NCI-H748 treated with DMSO at 0.1 percent for 48 hours (cell line): Measurements from ENCODE around the gene GJA4.
"Not testable (repeated sequence)": the region's sequence is repeated elsewhere in the genome, so short reads cannot be mapped to it uniquely, and the experiment has no call there.

ENCODE experiments used
- DNase-seq: peaks from one replicate; lab custom pipeline; 2025; lab: John Stamatoyannopoulos, UW

GJA4 gene

DNA sequence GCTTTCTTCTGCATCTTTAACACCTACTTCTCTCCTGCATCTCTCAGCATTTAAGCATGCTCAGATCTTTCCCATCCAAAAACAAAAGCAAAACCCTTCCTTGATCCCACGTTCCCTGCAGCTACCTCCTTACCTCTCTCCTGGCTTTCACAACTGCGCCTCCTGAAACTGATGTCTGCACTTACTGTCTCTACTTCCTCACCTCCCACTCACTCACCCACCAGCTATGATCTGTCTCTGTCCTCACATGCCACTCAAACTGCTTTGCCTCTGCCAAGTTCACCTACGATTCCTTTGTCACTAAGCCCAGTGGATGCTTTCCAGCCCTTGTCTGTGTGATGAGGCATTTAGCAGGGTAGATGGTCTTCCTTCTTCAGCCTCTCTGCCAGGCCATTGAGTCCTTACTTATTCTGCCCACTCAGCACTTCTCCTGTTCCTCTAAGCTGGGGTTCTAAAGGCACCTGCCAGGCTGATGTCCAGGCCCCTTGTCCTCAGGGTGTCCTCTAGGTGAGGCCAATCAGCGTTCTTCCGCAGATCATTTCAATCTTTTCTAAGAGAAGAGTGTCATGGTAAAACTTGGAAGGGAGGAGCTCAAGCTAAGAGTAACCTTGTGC is 21.8 kb upstream of the GJA4 start:
- no peak for DNase-seq

DNA sequence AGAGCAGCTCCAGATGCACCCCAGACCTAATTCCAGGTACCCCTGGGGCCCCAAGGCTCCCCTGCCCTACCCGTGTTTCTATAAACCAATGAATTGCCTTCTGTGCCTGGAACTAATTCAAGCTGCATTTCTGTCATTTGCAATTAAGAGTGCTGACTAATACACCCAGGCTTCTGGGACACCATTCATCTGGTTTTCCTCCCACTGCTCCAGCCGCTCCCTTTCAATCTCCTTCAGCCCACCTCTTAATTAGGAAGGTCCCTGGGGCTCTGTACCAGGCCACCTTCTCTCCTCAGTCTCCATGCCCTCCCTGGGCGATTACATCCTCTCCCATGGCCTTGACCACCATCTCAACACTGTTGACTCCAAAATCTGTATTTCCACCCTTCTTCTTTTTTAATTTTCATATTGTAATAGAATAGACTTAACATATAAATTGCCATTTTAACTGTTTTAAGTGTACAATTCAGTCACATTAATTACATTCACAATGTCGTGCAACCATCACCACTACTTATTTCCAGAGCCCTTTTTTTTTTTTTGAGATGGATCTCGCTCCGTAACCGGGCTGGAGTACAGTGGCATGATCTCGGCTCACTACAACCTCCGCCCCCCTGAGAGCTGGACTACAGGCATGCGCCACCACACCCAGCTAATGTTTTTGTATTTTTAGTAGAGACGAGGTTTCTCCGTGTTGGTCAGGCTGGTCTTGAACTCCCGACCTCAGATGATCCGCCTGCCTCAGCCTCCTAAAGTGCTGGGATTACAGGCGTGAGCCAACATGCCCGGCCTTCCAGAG is 21.0 kb upstream of the GJA4 start:
- no peak for DNase-seq

DNA sequence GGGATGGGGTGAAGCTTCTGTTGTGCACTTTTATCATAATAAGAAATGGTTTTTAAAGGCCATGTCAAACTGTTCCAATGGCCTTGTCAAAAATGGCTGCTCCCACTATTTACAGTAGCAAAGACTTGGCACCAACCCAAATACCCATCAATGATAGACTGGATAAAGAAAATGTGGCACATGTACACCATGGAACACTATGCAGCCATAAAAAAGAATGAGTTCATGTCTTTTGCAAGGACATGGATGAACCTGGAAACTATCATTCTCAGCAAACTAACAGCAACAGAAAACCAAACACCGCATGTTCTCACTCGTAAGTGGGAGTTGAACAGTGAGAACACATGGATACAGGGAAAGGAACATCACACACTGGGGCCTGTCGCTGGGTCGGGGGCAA is 19.7 kb upstream of the GJA4 start:
- DNase-seq = not testable (repeated sequence)

DNA sequence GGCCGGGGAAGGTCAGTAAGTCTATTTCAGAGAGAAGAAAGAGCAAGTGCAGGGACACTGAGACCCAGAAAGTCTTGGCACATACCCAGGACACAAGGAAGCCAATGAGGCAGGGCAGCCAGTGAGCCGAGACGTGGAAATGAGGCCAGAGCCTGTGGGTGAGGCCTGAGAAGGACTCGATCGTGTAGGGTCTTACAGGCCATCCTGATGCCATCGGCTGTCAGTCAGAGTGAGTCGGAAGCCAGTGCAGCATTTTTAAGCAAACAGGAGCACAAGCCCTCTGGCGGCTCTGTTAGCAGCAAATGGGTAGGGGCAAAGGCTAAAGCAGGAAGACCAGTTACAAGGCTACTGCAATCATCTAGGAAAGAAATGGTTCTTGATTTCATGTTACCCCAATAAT is 17.8 kb upstream of the GJA4 start:
- DNase-seq = no peak

DNA sequence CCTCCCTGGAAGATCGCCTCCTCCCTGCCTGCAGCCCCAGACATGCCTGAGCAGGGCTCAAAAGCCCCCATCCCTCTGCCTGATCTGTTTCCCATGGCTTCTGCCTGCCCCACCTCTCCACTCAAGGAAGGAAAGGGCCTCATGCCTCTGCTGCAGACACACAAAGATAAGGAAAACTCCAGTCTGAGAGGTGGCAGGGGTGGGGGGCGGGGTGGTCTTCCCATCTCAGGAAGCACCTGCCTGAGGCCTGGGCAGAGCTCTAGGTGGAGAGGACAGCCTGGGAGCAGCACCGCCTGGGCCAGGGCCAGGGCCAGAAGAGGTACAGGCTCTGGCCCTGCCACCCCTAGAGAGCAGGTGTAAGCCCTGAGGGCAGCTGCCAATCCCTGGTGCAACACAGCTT is 15.9 kb upstream of the GJA4 start:
- no peak for DNase-seq

DNA sequence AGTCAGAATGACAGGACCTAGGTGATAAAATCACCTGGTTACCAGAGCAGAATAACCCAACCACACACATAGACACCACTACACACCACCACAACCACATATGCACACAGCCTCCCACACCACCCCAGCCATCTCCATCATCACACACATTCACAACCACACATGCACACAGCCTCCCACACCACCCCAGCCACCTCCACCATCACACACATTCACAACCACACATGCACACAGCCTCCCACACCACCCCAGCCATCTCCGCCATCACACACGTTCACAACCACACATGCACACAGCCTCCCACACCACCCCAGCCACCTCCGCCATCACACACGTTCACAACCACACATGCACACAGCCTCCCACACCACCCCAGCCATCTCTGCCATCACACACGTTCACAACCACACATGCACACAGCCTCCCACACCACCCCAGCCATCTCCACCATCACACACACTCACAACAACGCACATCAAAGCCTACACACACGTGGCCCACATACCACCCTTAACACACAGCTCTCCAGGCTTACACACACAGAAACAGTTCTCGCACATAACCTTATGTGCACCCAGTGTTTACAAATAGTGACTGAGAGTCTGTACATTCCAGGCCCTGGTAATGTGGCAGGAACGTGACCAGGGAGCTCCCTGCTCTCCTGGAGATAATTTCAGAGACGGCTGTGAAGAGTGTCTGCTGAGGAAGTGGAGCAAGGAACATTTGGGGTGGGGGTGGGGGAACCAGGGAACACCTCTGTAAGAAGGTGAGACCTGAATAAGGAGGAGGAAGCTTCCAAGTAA is 15.1 kb upstream of the GJA4 start:
- DNase-seq = no peak

DNA sequence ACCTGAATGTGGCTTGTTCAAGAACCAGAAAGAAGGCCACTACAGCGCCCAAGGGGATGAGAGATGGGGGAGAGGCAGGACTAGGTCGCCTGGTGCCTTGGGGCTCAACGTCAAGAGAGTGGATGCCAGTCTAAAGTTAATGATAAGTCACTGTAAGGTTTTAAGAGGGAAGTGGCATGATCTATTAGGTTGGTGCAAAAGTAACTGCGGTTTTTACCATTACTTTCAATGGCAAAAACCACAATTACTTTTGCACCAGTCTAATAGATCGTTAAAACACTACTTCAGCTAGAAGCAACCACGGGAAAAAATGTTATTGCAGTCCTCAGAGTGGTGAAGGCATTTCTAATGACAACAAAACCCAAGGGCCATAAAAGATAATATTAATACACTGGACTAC is 14.4 kb upstream of the GJA4 start:
- no peak for DNase-seq

DNA sequence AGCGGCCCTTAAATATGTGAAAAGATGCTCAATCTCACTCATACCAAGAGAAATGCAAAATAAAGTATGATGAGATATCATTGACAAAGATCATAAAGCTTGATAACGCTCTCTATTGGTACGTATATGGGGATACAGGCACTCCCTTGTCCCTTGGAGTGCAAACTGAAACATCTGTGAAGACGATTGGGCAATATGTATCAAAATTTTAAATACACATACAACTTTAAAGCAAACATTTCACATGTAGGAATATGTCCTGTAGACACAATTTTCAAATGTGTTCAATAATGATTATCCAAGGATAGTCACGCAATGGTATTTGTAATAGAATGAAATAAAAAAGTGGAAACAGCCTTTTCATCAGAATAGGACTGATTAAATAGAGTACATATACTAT is 13.8 kb upstream of the GJA4 start:
- DNase-seq = no peak

DNA sequence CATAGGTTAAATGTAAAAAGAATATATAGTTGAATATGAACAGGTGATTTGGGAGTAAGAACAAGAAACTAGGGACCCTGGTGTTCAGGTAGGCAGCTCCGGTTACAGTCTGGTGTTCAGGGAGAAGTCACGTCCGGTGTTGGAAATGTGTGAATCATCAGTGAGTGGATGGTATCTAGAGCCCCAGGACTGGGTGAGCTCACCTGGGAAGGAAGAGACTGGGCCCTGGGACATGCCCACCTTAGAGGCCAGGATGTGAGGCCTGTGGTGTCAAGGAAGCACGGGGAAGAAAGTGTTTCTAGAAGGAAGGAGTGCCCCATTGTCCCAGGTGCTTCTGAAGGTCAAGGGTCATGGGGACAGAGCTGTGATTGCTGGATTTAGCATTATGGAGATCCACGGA is 13.3 kb upstream of the GJA4 start:
- DNase-seq = no peak

DNA sequence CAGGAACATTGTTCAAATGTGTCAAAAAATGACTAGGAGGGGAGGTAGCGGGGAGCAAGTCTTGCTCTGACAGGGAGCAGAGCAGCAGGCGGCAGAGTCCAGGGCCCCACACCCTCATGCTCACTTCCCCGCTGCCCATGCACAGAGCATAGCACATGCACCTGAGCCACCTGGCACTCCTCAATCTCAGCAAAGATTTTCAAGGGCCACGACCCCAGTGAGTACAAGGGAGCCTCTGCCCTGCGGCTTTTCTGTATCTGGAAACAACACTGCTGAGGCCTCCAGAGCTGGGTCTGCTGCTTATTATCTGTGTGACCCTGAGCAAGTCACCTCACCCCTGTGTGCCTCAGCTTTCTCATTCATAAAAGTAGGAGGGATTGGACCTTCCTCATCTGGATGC is 12.8 kb upstream of the GJA4 start:
- no peak for DNase-seq

DNA sequence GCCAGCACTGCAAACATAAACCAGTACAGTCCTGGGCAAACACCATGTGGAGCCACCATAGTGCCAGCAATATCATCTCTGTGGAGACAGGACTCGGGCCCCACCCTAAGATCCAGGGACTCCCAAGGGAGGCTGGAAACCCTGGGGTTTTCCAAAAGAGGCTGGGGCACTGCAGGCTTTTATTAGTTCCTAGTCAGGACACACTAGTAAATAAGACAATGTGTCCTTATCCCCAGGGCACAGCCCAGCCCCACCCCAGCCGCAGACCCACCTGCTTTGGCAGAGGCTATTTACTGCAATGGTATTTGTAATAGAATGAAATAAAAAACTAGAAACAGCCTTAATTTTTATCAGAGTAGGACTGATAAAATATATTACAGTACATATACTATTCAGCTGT is 12.3 kb upstream of the GJA4 start:
- no peak for DNase-seq

DNA sequence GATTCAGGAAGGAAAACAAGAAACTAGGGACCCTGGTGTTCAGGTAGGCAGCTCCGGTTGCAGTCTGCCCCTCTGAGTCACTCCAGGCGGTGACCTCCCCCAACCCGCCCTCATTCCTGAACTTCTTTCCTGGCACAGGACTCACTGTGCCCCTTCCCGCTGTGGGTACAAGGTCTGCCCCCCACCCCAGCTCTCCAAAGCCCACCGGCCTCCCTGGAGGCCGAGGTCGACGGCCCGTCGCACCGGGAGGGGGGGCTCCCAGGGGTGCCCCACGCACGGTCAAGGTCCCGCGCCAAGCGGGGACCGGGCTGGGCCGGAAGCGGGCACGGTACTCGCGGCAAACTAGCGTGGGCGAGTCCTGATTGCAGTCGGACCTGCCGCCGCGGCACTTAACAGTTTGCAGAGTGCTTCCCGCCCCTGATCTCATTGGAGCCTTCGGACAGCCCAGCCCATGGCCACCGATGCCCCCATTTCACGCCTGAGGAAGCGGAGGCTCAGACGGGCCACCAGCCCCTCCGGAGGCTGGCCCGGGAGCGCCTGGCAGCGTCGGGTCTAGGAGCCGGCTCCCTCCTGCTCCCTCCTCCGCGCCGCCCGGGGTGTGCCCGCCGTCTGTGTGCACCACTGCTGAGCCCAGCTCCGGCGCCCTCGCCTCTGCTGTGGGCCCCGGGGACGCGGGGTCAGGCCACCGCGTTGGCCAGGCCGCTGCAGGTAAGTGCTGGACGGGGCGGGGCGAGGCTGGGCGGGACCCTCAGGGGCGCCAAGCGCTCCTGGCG is 11.5 kb upstream of the GJA4 start, which contains the start of gene GJB3:
Gene GJB3 (plus strand): TSS at position 144 of the 773 bp plus-strand sequence. CDS start 3,549 bp downstream, outside the sequence.
- no peak for DNase-seq

DNA sequence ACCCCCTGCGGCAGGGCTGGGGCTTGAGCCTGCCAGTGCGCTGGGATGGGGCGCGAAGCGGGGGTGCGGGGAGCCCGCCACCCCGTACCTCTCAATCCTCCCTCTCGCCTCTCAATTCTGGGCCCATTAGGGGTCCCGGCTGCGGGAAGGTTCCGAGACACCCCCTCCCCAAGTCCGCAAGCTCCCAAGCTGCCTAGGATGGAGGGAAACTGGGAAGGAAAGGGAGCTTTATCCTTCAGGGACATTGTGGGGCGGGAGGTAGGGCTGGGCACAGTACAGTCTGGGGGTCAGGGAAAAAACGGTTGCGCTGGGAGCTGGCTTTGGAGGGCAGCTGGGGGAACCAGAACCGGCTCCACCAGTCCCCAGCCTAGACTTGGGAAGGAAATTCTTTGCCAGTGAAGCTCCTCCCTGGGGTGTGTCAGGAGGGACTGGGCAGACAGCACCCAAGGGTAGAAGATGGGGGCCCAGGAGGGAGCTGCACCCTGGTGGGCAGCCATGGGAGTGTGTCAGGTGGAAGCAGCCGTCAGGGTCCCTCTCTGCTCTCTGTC is 10.9 kb upstream of the GJA4 start:
- DNase-seq = no peak

DNA sequence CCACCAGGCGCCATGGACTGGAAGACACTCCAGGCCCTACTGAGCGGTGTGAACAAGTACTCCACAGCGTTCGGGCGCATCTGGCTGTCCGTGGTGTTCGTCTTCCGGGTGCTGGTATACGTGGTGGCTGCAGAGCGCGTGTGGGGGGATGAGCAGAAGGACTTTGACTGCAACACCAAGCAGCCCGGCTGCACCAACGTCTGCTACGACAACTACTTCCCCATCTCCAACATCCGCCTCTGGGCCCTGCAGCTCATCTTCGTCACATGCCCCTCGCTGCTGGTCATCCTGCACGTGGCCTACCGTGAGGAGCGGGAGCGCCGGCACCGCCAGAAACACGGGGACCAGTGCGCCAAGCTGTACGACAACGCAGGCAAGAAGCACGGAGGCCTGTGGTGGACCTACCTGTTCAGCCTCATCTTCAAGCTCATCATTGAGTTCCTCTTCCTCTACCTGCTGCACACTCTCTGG is 8.0 kb upstream of the GJA4 start:
- DNase-seq = no peak

DNA sequence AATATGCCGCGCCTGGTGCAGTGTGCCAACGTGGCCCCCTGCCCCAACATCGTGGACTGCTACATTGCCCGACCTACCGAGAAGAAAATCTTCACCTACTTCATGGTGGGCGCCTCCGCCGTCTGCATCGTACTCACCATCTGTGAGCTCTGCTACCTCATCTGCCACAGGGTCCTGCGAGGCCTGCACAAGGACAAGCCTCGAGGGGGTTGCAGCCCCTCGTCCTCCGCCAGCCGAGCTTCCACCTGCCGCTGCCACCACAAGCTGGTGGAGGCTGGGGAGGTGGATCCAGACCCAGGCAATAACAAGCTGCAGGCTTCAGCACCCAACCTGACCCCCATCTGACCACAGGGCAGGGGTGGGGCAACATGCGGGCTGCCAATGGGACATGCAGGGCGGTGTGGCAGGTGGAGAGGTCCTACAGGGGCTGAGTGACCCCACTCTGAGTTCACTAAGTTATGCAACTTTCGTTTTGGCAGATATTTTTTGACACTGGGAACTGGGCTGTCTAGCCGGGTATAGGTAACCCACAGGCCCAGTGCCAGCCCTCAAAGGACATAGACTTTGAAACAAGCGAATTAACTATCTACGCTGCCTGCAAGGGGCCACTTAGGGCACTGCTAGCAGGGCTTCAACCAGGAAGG is 7.4 kb upstream of the GJA4 start:
- DNase-seq = no peak

DNA sequence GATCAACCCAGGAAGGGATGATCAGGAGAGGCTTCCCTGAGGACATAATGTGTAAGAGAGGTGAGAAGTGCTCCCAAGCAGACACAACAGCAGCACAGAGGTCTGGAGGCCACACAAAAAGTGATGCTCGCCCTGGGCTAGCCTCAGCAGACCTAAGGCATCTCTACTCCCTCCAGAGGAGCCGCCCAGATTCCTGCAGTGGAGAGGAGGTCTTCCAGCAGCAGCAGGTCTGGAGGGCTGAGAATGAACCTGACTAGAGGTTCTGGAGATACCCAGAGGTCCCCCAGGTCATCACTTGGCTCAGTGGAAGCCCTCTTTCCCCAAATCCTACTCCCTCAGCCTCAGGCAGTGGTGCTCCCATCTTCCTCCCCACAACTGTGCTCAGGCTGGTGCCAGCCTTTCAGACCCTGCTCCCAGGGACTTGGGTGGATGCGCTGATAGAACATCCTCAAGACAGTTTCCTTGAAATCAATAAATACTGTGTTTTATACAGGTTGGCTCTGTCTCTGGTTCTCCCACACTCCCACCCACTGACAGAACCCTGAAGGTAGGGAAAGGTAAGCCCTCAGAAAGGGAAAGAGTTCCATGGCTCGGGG is 6.8 kb upstream of the GJA4 start:
- no peak for DNase-seq

DNA sequence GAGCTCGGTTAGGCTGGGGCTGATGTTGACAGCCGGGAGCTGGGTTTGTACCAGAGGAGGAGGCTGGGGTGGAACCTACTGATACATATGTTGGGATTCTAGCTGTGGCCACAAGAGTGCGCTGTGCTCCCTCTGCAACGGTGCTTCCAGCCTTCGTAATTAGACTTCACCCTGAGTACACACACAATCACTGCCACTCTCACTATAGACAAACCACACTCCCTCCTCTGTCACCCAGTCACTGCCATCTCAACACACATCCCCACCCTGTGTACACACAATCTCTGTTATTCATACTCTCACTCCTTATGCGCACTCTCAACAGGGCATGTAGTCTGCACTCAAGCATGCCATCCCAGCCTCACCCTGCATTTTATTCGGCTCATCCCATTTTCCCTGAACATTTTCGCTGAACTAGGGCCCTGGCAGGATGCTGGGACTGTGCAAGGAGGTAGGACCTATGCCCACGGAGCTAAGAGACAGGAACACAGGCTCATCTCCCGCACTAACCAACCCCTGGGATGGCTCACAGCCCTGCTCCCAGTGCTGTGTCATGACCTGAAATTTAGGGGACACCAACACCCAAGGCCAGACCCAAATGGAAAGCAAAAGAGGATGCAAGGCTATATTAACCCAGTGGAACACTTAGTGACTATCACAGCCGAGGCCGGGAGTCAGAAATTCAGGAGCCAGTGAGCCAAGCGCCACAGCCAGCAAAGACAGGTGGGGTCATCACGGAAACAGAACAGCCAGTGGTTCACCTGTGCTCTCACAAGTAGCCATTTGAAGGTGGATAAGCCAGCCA is 6.1 kb upstream of the GJA4 start:
- DNase-seq = peak; percentile 78

DNA sequence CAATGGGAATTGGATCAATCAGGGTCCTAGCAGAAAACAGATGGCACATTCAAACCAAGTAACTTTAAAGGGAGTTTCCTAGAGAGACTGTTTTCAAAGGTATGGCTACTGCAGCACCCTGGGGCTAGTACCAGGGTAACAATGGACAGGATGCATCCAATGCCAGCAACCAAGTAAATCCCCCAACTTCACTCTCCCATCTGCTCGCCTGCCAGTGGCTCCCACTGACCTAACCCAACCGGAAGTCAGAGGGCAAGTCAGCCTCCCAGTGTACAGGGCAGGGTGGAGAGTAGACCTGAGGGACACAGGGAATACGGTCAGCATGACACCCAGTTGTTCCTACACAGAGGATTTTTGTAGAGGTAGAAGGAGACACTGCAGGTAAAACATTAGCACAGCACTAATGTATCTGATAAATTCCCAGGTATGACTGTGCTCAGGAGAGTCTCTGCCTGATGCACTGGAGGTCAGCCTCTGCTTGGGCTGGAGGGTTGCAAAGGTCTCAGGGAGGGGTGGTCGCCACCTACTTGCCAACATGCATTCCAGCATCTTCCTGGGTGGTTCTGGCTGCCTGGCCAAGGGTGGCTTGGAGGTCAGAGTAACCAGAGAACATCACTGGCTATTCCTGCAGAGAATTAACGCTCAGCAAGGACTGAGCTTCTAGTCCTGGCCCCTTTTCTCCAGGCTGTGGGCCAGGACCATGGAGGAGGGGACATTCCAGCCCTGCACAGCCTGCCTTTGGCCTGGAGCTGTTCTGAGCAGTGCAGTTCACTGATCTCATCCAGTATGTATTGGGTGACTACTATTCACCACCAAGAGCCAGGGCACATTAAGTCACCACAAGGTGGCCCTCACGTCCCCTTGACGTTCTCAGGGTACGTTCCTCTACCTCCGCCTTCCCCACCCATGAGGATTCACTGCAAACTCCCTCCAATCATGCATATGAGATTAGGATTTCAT is 5.1 kb upstream of the GJA4 start:
- DNase-seq = no peak

DNA sequence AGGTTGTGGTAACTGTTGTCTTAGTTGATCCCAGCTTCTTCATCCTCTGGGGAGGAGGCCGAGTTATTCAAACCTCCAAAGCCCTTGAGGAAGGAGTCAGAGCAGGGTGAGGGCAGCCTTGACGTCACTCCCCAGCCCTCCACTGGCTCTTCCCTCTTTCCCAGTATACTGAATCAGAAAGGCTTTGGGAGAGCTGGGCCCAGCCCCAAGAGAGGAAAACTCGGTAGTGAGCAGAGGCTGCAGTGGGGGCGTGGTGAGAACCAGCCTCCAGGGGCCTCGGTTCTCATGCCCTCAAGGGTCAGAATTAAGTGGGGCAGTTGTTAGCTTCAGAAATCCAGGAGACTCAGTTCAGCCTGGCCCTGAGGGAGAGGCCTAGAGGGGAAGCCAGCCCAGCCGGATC is 1.8 kb upstream of the GJA4 start:
- no peak for DNase-seq
